GM19023 (cell line): ENCODE measurements around the gene DCXR.
A peak's percentile ranks its signal among the peaks of the same experiment; 100 is the strongest.

ENCODE experiments used
- ATAC-seq: cut with Tn5 transposase; IDR thresholded peaks from one replicate; pipeline ENCODE4 v1.9.1; 2021; ENCODE audit warnings: mild to moderate bottlenecking, moderate library complexity; ENCODE audit not compliant: unreplicated experiment

The DCXR gene

GRCh38 chr17:82037092-82037888, at the start of gene DCXR:
Gene DCXR (minus strand): TSS chr17:82037697. CDS start chr17:82037682, 15 bp downstream.
- peak; percentile 85 for ATAC-seq

GRCh38 chr17:82085931-82086764, 48.7 kb upstream of the DCXR start:
- no peak for ATAC-seq

- no peak for ATAC-seq
These were observed 47.7 kb upstream of the DCXR start for GRCh38 chr17:82085031-82085861.

GRCh38 chr17:82084373-82085030, 47.0 kb upstream of the DCXR start:
- ATAC-seq: no peak

GRCh38 chr17:82083533-82084359, 46.2 kb upstream of the DCXR start:
- ATAC-seq: no peak

- no peak for ATAC-seq
These were observed 45.5 kb upstream of the DCXR start for GRCh38 chr17:82083009-82083408.

GRCh38 chr17:82082456-82082855, 45.0 kb upstream of the DCXR start:
- ATAC-seq: no peak

GRCh38 chr17:82081966-82082365, 44.5 kb upstream of the DCXR start:
- no peak for ATAC-seq

GRCh38 chr17:82081546-82081945, 44.0 kb upstream of the DCXR start:
- no peak for ATAC-seq

- ATAC-seq: no peak
These were observed 43.4 kb upstream of the DCXR start for GRCh38 chr17:82080789-82081464.

- no peak for ATAC-seq
These were observed 42.7 kb upstream of the DCXR start for GRCh38 chr17:82080048-82080788.

- no peak for ATAC-seq
These were observed 41.6 kb upstream of the DCXR start for GRCh38 chr17:82079001-82079677.

GRCh38 chr17:82078433-82078832, 40.9 kb upstream of the DCXR start:
- no peak for ATAC-seq

GRCh38 chr17:82077617-82078358, 40.3 kb upstream of the DCXR start:
- ATAC-seq: no peak

GRCh38 chr17:82076785-82077591, 39.5 kb upstream of the DCXR start:
- ATAC-seq: no peak

- no peak for ATAC-seq
These were observed 38.7 kb upstream of the DCXR start for GRCh38 chr17:82076018-82076784.
